GM19035 (cell line): ENCODE measurements around the gene FOSB.

ENCODE experiments used
- ATAC-seq: cut with Tn5 transposase; IDR thresholded peaks from one replicate; pipeline ENCODE4 v1.9.1; 2021; ENCODE audit not compliant: unreplicated experiment

The FOSB gene

GRCh38 chr19:45478454-45479238, 10.8 kb downstream of the FOSB start:
- peak; percentile 78 for ATAC-seq

DNA sequence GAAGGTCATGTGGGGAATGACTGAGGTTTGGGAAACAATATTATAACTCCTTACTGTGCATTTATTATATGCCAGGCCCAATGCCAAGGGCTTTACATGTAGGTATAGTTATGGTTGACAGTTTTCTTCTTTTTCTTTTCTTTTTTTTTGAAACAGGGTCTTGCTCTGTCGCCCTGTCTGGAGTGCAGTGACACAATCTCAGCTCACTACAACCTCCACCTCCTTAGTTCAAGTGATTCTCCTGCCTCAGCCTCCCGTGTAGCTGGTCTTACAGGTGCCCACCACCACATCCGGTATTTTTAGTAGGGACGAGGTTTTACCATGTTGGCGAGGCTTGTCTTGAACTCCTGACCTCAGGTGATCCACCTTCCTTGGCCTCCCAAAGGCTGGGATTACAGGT, 15.2 kb downstream of the FOSB start:
- no peak for ATAC-seq

GRCh38 chr19:45484273-45484945, 16.6 kb downstream of the FOSB start:
- no peak for ATAC-seq

DNA sequence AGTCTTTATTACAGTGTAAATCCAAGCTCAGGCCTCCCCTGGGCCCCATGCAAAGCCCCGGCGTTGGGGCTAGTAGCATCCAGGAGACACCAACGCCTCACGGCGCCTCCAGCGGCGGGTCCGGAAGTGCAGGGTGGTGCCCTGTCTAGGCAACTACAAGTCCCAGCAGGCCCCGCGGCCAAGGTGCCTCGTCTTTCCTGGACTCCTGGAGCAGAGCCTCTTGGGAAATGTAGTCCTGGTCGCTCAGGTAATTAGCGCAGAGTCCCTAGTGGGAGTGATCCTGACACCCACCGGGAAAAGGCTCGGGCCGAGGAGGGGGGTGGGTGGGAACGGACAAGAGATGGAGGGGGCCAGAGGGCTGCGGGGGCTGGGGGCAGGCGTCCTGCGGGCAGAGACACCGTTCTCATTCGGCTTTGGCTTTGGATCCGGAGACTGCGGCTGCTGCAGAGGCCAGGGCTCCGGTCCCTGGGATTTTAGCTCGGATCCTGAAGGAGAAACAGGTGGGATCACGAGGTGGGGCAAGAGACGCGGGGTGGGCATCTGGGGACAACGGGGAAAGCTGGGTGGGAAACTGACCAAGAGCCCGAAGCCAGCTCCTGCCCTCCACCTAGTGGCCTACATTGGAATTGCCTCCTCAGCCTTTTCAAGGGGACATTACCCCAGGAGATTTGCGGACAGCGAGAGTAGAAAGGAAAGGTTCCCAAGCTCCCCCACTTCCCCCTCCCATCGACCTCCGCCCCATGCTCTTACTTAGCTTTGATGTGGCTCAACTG, 17.7 kb downstream of the FOSB start:
- ATAC-seq: peak; percentile 96

- ATAC-seq: no peak
Measured at GRCh38 chr19:45488708-45489107, 20.9 kb downstream of the FOSB start.

GRCh38 chr19:45489216-45489855, 21.5 kb downstream of the FOSB start:
- ATAC-seq: no peak

DNA sequence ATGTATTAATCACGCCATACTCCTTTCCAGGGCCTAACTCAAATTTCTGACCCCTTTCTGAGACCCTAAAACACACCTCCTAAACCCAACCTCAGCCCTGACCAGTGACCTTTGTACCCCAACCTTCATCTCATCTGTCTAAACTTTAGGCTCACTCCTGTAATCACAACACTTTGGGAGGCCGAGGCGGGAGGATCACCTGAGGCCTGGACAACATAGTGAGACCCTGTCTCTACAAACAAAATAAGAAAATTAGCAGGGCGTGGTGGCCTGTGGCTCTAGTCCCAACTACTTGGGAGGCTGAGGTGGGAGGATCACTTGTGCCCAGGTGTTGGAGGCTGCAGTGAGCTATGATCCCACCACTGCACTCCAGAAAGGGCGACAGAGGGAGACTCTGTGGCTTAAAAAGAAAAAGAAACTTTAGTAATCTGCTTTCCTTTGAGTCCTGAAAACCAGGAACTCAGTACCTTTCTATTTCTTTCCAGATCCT, 24.4 kb downstream of the FOSB start:
- ATAC-seq: no peak

GRCh38 chr19:45492627-45493470, 25.1 kb downstream of the FOSB start:
- ATAC-seq: no peak

- ATAC-seq: no peak
Measured at GRCh38 chr19:45494261-45494916, 26.6 kb downstream of the FOSB start.

DNA sequence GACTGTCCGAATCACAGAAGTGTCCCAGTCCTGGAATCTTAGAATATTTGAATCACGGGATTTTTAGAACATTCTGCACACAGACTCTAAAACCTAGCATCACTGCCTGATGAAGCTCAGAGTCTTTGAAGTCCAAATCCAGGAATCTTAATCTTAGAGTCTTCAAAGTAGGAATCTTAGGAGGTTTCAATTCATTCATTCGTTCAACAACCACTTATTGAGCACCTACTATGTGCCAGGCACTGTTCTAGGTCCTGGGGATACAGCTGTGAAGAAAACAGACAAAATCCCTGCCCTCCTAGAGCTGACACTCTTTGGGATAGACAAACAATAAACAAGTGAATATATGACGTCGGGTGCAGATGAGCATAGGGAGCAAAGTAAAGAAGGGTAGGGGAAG, 27.4 kb downstream of the FOSB start:
- no peak for ATAC-seq

DNA sequence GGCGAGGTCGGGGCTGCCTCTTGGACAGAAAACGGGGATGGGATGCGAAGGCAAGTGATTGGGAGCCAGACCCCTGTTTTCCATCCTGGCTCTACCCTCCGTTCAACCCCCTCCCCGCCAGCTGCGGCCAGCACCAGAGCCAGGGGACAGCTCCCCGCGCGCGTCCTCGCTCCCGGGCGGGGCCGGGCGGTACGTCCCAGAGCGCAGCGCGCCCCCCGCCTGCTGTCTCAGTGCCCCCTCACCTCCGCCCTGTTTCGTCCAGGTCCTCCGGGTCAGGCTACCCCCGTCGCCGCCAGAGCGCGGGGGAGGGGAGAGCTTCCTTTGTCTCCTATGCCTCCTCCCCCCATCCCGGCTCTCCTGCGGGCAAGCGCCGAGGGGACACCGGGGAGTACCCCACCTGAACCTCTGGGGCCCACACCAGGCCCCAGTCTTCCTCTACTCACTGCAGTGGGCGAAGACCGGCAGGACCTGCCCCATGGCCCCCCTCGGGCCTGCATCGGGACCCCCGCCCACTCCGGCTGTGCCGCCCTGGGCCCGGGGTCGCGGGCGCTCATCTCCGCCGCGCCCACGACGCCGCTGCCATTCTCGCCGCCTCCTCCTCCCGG, 28.7 kb downstream of the FOSB start:
- ATAC-seq: no peak

DNA sequence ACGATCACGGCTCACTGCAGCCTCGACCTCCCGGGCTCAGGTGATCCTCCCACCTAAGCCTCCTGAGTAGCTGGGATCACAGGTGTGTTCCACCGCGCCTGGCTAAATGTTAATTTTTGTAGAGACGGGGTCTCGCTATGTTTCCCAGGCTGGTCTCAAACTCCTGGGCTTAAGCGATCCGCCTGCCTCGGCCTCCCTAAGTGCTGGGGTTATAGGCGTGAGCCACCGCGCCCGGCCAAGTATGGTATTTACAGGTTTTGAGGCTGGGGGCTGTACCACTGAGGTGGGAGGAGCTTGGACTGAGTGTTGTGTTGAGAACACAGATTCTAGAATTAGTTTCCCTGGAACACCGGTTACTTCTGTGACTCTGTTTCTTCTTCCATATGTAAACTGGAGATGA, 30.0 kb downstream of the FOSB start:
- no peak for ATAC-seq

DNA sequence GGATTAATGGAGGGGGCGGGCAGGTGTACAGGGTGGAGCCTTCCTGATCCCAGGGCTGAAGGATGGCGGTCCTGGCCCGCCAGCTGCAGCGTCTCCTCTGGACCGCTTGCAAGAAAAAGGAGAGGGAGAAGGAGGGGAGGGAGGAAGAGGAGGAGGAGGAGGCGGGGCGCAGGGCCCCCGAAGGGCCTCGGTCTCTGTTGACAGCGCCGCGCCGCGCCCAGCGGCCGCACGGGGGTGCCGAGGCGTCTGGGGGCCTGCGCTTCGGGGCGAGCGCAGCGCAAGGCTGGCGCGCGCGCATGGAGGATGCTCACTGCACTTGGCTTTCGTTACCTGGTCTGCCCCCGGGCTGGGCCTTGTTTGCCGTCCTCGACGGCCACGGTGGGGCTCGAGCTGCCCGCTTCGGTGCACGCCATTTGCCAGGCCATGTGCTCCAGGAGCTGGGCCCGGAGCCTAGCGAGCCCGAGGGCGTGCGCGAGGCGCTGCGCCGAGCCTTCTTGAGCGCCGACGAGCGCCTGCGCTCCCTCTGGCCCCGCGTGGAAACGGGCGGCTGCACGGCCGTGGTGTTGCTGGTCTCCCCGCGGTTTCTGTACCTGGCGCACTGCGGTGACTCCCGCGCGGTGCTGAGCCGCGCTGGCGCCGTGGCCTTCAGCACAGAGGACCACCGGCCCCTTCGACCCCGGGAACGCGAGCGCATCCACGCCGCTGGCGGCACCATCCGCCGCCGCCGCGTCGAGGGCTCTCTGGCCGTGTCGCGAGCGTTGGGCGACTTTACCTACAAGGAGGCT, 30.8 kb downstream of the FOSB start, which contains the start of gene PPM1N:
Gene PPM1N (plus strand): TSS at position 33 of the 785 bp plus-strand sequence. CDS start 30 bp downstream, at position 63.
- no peak for ATAC-seq

GRCh38 chr19:45499196-45500180, 31.7 kb downstream of the FOSB start:
- ATAC-seq: no peak

DNA sequence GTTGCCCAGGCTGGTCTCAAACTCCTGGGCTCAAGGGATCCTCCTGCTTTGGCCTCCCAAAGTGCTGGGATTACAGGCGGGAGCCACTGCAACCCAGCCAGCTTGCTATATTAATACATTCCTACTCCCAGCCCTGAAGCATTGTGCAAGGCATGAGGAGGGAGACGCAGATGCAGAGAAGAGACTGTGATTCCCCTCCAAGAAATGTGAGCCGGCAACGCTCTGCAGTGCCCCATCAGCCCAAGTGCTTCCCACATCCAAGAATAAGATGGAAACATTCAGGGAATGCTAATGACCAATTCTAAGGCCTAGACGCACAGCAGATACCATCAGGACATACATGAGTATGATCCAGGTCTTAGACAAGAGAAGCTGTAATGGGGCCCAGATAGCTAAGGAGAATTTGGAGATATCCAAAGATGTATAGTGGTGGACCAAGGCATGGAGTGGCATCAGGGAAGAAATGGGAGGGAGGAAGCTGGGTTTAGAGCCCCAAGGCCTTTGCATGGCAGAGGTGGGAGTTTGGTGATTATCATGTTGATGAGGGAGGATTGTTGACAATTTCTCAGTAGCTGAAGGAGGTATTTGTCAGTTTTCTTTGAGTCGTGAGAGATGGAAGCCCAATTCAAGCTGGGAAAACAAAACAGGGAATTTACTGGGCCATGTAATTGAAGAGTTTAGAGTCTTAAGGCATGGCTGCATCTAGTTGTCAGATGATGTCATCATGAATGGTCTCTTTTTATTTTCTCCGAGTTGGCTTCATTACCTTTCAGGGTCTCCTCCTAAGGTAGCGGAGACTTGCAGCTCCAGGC, 33.3 kb downstream of the FOSB start:
- ATAC-seq: no peak

GRCh38 chr19:45501730-45502014, 33.9 kb downstream of the FOSB start:
- no peak for ATAC-seq

GRCh38 chr19:45502111-45502510, 34.3 kb downstream of the FOSB start:
- ATAC-seq: no peak
